Myocyte (in vitro differentiated cells): ENCODE measurements around the gene MAGEH1. TPM values are rescaled to one million over a fixed set of nuclear protein-coding genes. Genes with fewer than 3 reads are reported as not detected.

ENCODE experiments used
- DNase-seq: peaks from one replicate; pipeline ENCODE4 v3.0.0-alpha.2; 2012; ENCODE audit warnings: low read depth
- microRNA-seq: library from miRNA; unstranded; fragments of <30 nt; microRNA quantifications from one replicate; pipeline ENCODE4, GENCODE V29; 2016
- total RNA-seq: library from RNA; depleted of rRNA; stranded (reverse); fragments of >200 nt; gene quantifications from 2 replicates; pipeline ENCODE4 v1.2.3, GENCODE V29; 2014

The MAGEH1 gene
- total RNA-seq, 1 donor from 2014 or later, result 34.0 TPM

GRCh38 chrX:55490121-55490520 is 38.2 kb downstream of the MAGEH1 start:
- no peak for DNase-seq

GRCh38 chrX:55490974-55491373 is 39.0 kb downstream of the MAGEH1 start:
- peak; percentile 43 for DNase-seq

Small RNA genes within 50 kb of the gene (microRNA-seq; reads per million reads assigned to microRNA genes)
- gene MIR4536-1 (not detected), gene MIR4536-2 (not detected)

Other genes with a start within 250 kb of the MAGEH1 start
- not detected in 2 replicates for gene PAGE5, start 231.8 kb upstream of the MAGEH1 start, total RNA-seq
- gene PAGE3, start 187.2 kb upstream of the MAGEH1 start, total RNA-seq, result not detected in 2 replicates
- 0.64 and 0.83 TPM in 2 replicates for gene USP51, start 37.7 kb downstream of the MAGEH1 start, total RNA-seq
- gene FOXR2, start 171.3 kb downstream of the MAGEH1 start, total RNA-seq, result not detected in 2 replicates